WI38 (cell line): ENCODE data around the gene SYNDIG1.

ENCODE experiments used
- H3K4me3 ChIP-seq: 2 replicates; pipeline ENCODE4 v1.5.1; 2011; ENCODE audit warnings: low read depth, mild to moderate bottlenecking, control low read depth, low read length
- CTCF ChIP-seq: IDR thresholded peaks from 2 replicates; pipeline ENCODE4 v1.5.1; 2012; ENCODE audit warnings: low read depth, mild to moderate bottlenecking, control low read depth, low read length

SYNDIG1 gene

DNA sequence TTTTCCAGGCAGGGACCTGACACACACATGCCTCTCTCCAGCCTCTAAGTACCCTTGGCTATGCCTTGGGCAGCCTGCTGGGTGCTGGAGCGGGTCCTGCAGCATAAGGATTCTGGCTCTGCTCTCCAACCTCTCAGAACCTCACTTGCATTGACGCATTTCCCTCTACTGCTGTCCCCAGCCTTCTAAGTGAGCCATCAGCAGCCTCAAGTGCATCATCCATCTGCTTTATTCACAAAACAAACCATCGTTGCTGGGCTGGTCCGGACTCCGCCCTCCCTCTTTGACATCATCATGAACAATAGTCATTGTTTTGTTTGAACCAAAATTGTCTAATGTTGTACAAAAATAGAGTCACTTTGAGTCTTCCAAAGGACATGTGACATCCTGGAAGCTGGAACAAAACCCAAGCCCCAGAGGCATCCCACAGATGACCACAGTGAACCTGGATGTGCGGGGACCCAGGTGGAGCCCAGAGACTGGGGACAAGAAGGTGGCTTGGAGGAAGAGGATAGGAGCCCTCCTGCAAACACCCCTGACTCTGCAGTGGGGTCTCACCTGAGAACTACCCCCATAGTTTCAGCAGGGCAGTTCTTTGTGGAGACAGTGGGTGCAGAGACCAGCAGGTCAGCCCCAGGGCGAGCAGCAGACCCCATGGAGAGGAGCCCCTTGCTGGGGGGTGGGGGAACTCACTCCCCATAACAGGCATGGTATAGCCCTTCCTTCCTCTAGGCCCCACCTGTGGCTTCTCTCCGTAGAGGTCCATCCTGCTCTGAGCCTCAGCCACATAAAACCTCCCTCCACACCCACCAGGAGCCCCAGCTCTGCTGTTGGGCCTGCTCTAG is 230.1 kb downstream of the SYNDIG1 start:
- TF ChIP-seq CTCF: no peak
- H3K4me3 ChIP-seq: no peak overlapping the region

- no peak overlapping the region for H3K4me3 ChIP-seq
- no peak for TF ChIP-seq CTCF
Observed at GRCh38 chr20:24700166-24700860, 230.9 kb downstream of the SYNDIG1 start.

DNA sequence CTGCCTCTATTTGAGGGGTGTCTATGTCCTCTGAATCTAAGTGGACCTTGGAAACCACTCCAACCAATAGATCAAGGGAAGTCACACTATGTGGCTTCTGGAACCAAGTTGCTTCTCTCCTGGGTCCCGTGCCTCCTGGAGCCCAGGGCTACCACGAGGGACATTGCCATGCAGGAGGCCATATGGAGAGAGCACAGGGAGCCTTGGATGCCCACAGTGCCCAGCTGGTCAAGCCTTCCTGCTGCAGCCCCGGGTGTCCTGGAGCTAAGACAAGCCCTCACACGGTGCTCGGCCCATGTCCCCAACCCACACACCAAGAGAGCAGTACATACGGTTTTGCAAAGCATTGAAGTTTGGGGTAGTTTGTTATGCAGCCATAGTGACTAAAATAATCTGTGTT is 231.6 kb downstream of the SYNDIG1 start:
- TF ChIP-seq CTCF: no peak
- no peak overlapping the region for H3K4me3 ChIP-seq

DNA sequence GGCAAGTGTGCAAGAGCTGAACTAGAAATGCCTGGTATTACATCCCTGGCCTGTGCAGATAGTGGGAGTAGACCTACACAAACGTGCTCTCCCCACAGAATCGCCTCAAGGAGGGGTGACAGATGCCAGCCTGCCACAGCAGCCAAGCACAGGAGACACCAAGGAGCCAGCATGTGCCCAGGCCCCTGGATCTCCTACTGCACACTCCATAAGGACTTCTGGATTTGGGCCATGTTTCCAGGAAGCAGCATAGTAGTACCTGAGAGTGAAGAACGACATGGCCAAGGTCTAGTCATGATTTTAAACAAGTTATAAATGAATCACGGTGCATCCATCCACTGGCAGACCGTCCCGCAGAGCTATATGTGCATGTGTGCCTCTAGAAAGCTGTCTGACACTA is 232.2 kb downstream of the SYNDIG1 start:
- no peak overlapping the region for H3K4me3 ChIP-seq
- TF ChIP-seq CTCF: no peak

DNA sequence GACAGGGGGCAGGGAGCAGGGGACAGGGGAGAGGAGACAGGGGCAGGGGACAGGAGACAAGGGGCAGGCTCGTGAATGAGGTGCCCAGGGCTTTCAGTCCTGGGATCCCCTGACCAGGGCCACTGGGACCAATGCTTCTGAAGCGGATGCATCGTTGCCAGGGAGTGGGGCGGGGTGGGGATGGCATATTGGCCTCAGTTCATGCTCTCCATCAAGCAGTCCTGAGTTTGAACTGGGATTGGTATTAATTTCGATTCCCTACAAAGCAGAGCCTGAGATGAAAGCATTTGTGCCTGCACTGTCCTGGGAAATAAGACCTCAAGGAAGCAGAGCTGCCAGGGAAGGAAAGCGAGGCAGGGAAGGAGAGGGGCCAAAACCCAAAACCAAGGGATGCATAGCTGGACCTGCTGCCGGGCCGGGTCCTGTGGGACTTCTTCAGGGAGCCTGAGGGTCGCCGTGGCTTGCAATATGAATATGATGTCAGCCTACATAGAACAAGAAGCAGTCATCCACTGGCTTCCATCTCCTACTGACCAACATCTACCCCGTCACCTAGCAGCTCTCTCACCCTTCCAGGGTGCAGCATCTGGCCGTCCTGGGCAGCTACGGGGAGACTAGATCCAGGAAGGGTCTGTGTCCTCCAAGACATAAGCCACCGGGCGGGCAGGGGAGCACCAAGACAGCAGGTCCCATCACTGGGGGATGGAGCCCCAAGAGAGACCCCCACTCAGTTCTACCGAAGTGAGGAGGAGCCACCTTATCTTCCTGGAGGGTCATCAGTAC is 233.3 kb downstream of the SYNDIG1 start:
- TF ChIP-seq CTCF: no peak
- no peak overlapping the region for H3K4me3 ChIP-seq

- no peak overlapping the region for H3K4me3 ChIP-seq
- no peak for TF ChIP-seq CTCF
Observed at GRCh38 chr20:24703284-24703610, 233.8 kb downstream of the SYNDIG1 start.
